Neuronal stem cell (in vitro differentiated cells): Measurements from ENCODE around the gene CDH13.

Experiments used
- DNase-seq: peaks from one replicate; pipeline ENCODE4 v3.0.0-alpha.2; 2013; ENCODE audit warnings: low spot score
- H2AFZ ChIP-seq: one replicate; pipeline ENCODE4 v1.6.1; 2013; ENCODE audit warnings: mild to moderate bottlenecking, low read length, inconsistent platforms
- H2AK5ac ChIP-seq: 2 replicates; pipeline ENCODE4 v1.6.1; 2013; ENCODE audit warnings: low read depth, mild to moderate bottlenecking, inconsistent platforms, low read length, moderate library complexity, mixed read lengths
- H2BK120ac ChIP-seq: 2 replicates; pipeline ENCODE4 v1.6.1; 2013; ENCODE audit warnings: low read depth, mild to moderate bottlenecking, inconsistent platforms, low read length, moderate library complexity, mixed read lengths
- H2BK12ac ChIP-seq: one replicate; pipeline ENCODE4 v1.6.1; 2013; ENCODE audit warnings: low read length, inconsistent platforms
- H2BK15ac ChIP-seq: 2 replicates; pipeline ENCODE4 v1.6.1; 2013; ENCODE audit warnings: mild to moderate bottlenecking, low read length, inconsistent platforms, mixed read lengths
- H2BK5ac ChIP-seq: one replicate; pipeline ENCODE4 v1.6.1; 2013; ENCODE audit warnings: inconsistent platforms, mild to moderate bottlenecking, low read length, moderate library complexity
- H3K14ac ChIP-seq: one replicate; pipeline ENCODE4 v1.6.1; 2013; ENCODE audit warnings: low read length, inconsistent platforms
- H3K18ac ChIP-seq: 2 replicates; pipeline ENCODE4 v1.6.1; 2013; ENCODE audit warnings: low read length, inconsistent platforms
- H3K23ac ChIP-seq: 2 replicates; pipeline ENCODE4 v1.6.1; 2013; ENCODE audit warnings: low read depth, mild to moderate bottlenecking, mixed read lengths, low read length, inconsistent platforms; ENCODE audit not compliant: poor library complexity
- H3K27ac ChIP-seq: replicated peaks from 3 replicates; pipeline ENCODE4 v1.5.1; 2013; ENCODE audit warnings: low read length, inconsistent platforms
- H3K27me3 ChIP-seq, 3 experiments: 2 replicates each; pipeline ENCODE4 v1.6.1; 2013; ENCODE audit warnings: low read length in 3 of 3, mild to moderate bottlenecking in 2 of 3, inconsistent platforms in 1 of 3, low read depth in 1 of 3, mixed read lengths in 1 of 3, moderate library complexity in 1 of 3; ENCODE audit not compliant: control insufficient read depth in 3 of 3, insufficient read depth in 3 of 3
- H3K36me3 ChIP-seq, 2 donors: replicated peaks in 1 of 2; 2 replicates each; pipeline ENCODE4 v1.6.1; 2013; ENCODE audit warnings: low read length in 2 of 2; ENCODE audit not compliant: control insufficient read depth in 2 of 2, insufficient read depth in 2 of 2
- H3K4ac ChIP-seq: 2 replicates; pipeline ENCODE4 v1.6.1; 2013; ENCODE audit warnings: inconsistent platforms, mild to moderate bottlenecking, low read length, moderate library complexity
- H3K4me1 ChIP-seq, 2 donors: 1 replicate in 1 of 2; 2 replicates in 1 of 2; pipeline ENCODE4 v1.6.1; 2013; ENCODE audit warnings: low read length in 2 of 2, low read depth in 1 of 2; ENCODE audit not compliant: control insufficient read depth in 2 of 2, insufficient read depth in 1 of 2
- H3K4me2 ChIP-seq: one replicate; pipeline ENCODE4 v1.6.1; 2013; ENCODE audit warnings: mild to moderate bottlenecking, low read length, inconsistent platforms; ENCODE audit not compliant: insufficient read depth, poor library complexity, severe bottlenecking
- H3K4me3 ChIP-seq, 2 donors: 2 replicates each; pipeline ENCODE4 v1.5.1; 2013; ENCODE audit warnings: low read length in 2 of 2, mild to moderate bottlenecking in 2 of 2, inconsistent platforms in 1 of 2, moderate library complexity in 1 of 2
- H3K79me1 ChIP-seq: one replicate; pipeline ENCODE4 v1.6.1; 2013; ENCODE audit warnings: low read depth, mild to moderate bottlenecking, inconsistent platforms, low read length, moderate library complexity
- H3K9ac ChIP-seq: one replicate; pipeline ENCODE4 v1.6.1; 2013; ENCODE audit warnings: mild to moderate bottlenecking, low read depth, low read length, inconsistent platforms; ENCODE audit not compliant: poor library complexity
- H3K9me3 ChIP-seq, 2 donors: replicated peaks in 1 of 2; 2 replicates each; pipeline versions ENCODE3 to v1.6.1; 2013; ENCODE audit warnings: low read length in 2 of 2, mild to moderate bottlenecking in 2 of 2, inconsistent platforms in 1 of 2, low read depth in 1 of 2, mixed read lengths in 1 of 2, moderate library complexity in 1 of 2; ENCODE audit not compliant: control insufficient read depth in 2 of 2, insufficient read depth in 1 of 2
- H4K8ac ChIP-seq: one replicate; pipeline ENCODE4 v1.6.1; 2013; ENCODE audit warnings: low read depth, mild to moderate bottlenecking, inconsistent platforms, low read length, moderate library complexity
- H4K91ac ChIP-seq: one replicate; pipeline ENCODE4 v1.6.1; 2013; ENCODE audit warnings: low read length, low read depth, mild to moderate bottlenecking, inconsistent platforms; ENCODE audit not compliant: poor library complexity
- WGBS, 2 donors: extraction: QIAGEN DNeasy Blood & Tissue Kit; methylation state at CpG; one replicate each; pipeline ENCODE4 v1.1.7; 2013; ENCODE audit warnings: missing lambda C conversion rate in 2 of 2, mixed read lengths in 1 of 2; ENCODE audit not compliant: insufficient read length in 2 of 2, insufficient replicate concordance in 1 of 2; ENCODE audit errors: extremely low coverage in 2 of 2; 5-methylcytosine and 5-hydroxymethylcytosine counted together

Gene CDH13

GRCh38 chr16:83407928-83408327, 781.2 kb downstream of the CDH13 start:
- no peak overlapping the region for H3K4ac ChIP-seq
- H2BK15ac ChIP-seq: no peak overlapping the region
- H3K36me3 ChIP-seq: no peaks in the 10 kb centered on the region
- no peak overlapping the region for H3K27ac ChIP-seq
- WGBS, 2 donors: no CpG with 5 or more reads among the region's 5 CpGs
- no peak overlapping the region for H2AK5ac ChIP-seq
- no peaks in the 10 kb centered on the region for H3K9me3 ChIP-seq
- H2AFZ ChIP-seq: no peak overlapping the region
- H4K8ac ChIP-seq: no peak overlapping the region
- H3K79me1 ChIP-seq: no peaks in the 10 kb centered on the region
- no peak overlapping the region for H3K4me3 ChIP-seq
- H2BK120ac ChIP-seq: no peak overlapping the region
- H3K27me3 ChIP-seq: peaks cover 0 to 3% (median 0%) of the 10 kb centered on the region in 3 experiments
- no peak overlapping the region for H4K91ac ChIP-seq
- DNase-seq: no peak
- H3K14ac ChIP-seq: no peak overlapping the region
- H3K4me2 ChIP-seq: no peak overlapping the region
- H3K23ac ChIP-seq: no peak overlapping the region
- no peaks in the 10 kb centered on the region for H3K4me1 ChIP-seq
- no peak overlapping the region for H2BK5ac ChIP-seq
- H3K18ac ChIP-seq: no peak overlapping the region
- no peak overlapping the region for H3K9ac ChIP-seq
- H2BK12ac ChIP-seq: no peak overlapping the region

GRCh38 chr16:83409347-83409746, 782.6 kb downstream of the CDH13 start:
- no peak overlapping the region for H3K4me2 ChIP-seq
- no peak overlapping the region for H2BK15ac ChIP-seq
- H2AFZ ChIP-seq: no peak overlapping the region
- WGBS, 2 donors: no CpG with 5 or more reads among the region's 3 CpGs
- H2BK120ac ChIP-seq: no peak overlapping the region
- no peaks in the 10 kb centered on the region for H3K4me1 ChIP-seq
- no peak for DNase-seq
- H3K18ac ChIP-seq: no peak overlapping the region
- H2BK5ac ChIP-seq: no peak overlapping the region
- H3K9me3 ChIP-seq: no peaks in the 10 kb centered on the region
- peaks cover 0 to 3% (median 0%) of the 10 kb centered on the region in 3 experiments for H3K27me3 ChIP-seq
- no peak overlapping the region for H3K4ac ChIP-seq
- H3K9ac ChIP-seq: no peak overlapping the region
- no peak overlapping the region for H4K91ac ChIP-seq
- H3K79me1 ChIP-seq: no peaks in the 10 kb centered on the region
- H3K36me3 ChIP-seq: no peaks in the 10 kb centered on the region
- H2AK5ac ChIP-seq: no peak overlapping the region
- H3K27ac ChIP-seq: no peak overlapping the region
- no peak overlapping the region for H2BK12ac ChIP-seq
- no peak overlapping the region for H3K23ac ChIP-seq
- no peak overlapping the region for H3K4me3 ChIP-seq
- no peak overlapping the region for H3K14ac ChIP-seq
- H4K8ac ChIP-seq: no peak overlapping the region

GRCh38 chr16:83418565-83418964, 791.8 kb downstream of the CDH13 start:
- no peaks in the 10 kb centered on the region for H3K27me3 ChIP-seq
- no peak overlapping the region for H2AK5ac ChIP-seq
- DNase-seq: no peak
- no peak overlapping the region for H3K18ac ChIP-seq
- no peaks in the 10 kb centered on the region for H3K4me1 ChIP-seq
- no peak overlapping the region for H3K4me2 ChIP-seq
- no peak overlapping the region for H4K8ac ChIP-seq
- H3K9ac ChIP-seq: no peak overlapping the region
- H3K27ac ChIP-seq: no peak overlapping the region
- no peak overlapping the region for H3K4ac ChIP-seq
- no peak overlapping the region for H2BK5ac ChIP-seq
- no peak overlapping the region for H3K23ac ChIP-seq
- no peaks in the 10 kb centered on the region for H3K9me3 ChIP-seq
- WGBS, 2 donors: no CpG with 5 or more reads among the region's 1 CpG
- no peak overlapping the region for H3K14ac ChIP-seq
- H2BK120ac ChIP-seq: no peak overlapping the region
- H4K91ac ChIP-seq: no peak overlapping the region
- H2BK12ac ChIP-seq: no peak overlapping the region
- no peaks in the 10 kb centered on the region for H3K36me3 ChIP-seq
- H3K79me1 ChIP-seq: no peaks in the 10 kb centered on the region
- no peak overlapping the region for H3K4me3 ChIP-seq
- no peak overlapping the region for H2AFZ ChIP-seq
- no peak overlapping the region for H2BK15ac ChIP-seq

GRCh38 chr16:83420206-83420760, 793.5 kb downstream of the CDH13 start:
- Histone ChIP-seq H3K14ac (no peak overlapping the region), H4K91ac (no peak overlapping the region)

More at GRCh38 chr16:83420206-83420760, 793.5 kb downstream of the CDH13 start:
- Histone ChIP-seq H3K4me1 (no peaks in the 10 kb centered on the region), H3K4ac (no peak overlapping the region), H3K27ac (no peak overlapping the region), H3K79me1 (no peaks in the 10 kb centered on the region), H3K9ac (no peak overlapping the region), H3K4me3 (no peak overlapping the region), H2AK5ac (no peak overlapping the region), H2AFZ (no peak overlapping the region), H3K9me3 (no peaks in the 10 kb centered on the region), H4K8ac (no peak overlapping the region), H2BK15ac (no peak overlapping the region), H2BK5ac (no peak overlapping the region), H3K18ac (no peak overlapping the region), H3K4me2 (no peak overlapping the region), H3K27me3 (no peaks in the 10 kb centered on the region), H3K23ac (no peak overlapping the region), H3K36me3 (no peaks in the 10 kb centered on the region), H2BK120ac (no peak overlapping the region), H2BK12ac (no peak overlapping the region)
- WGBS, 2 donors: no CpG with 5 or more reads among the region's 9 CpGs
- peak; percentile 67 for DNase-seq
